ENCODE data around the gene EIF4E.
"Not testable (repeated sequence)": the region's sequence is repeated elsewhere in the genome, so short reads cannot be mapped to it uniquely, and the experiment has no call there.

- TF ChIP-seq CTCF, POLR2A (IDR thresholded peaks at IDR 0.05): not testable (repeated sequence)
Observed at GRCh38 chr4:98872120-98872906, 56.6 kb downstream of the EIF4E start.

Measured in Peyer's patch (tissue), 4 donors.